Activated CD8-positive, alpha-beta memory T cell treated with anti-CD3 and anti-CD28 coated beads, Interleukin-2, amount 50 U/mL, for 1 hour (primary cell): ENCODE results near the gene TMBIM1.
"Not testable (repeated sequence)": the region's sequence is repeated elsewhere in the genome, so short reads cannot be mapped to it uniquely, and the experiment has no call there.

ENCODE experiments used
- DNase-seq: peaks from one replicate; pipeline ENCODE4 v3.0.0-alpha.2; 2020; ENCODE audit errors: extremely low read depth

The TMBIM1 gene

DNA sequence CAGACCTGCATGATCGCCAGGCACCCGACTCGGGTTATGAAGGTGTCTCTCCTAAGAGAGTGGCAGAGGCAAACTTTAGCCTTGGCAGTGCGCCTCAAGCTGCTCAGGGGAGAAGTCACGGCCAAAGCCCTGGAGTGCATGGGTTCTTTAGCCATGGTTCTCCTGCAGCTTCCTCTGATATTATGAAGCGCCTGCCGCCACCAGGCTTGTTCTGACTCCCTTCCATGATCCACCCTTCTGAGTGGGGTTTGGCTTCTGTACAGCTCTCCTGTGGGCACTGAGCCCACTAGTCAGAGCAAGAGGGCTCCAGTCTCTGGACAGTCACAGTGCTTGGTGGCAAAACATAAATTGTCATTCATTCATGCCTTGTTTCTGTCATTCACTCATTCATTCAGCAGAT, 25.9 kb upstream of the TMBIM1 start:
- no peak for DNase-seq

DNA sequence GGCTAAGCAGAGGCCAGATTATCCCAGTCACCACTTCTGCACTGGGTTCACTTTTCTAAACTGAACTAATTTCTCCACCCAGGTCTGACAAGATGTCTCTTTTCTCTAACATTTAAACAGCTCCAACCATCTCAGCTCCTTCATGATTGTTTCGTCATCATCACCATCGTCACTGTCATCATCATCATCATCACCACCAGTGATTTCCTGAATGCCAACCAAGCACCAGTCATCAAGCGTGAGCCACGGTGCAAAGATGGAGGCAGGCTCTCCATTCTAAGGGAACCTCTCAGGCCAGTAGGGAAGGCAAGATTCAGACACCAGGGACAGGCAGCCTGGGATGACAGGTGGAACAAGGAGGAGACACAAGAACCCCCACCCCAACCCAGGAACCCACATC, 25.5 kb upstream of the TMBIM1 start:
- no peak for DNase-seq

- no peak for DNase-seq
Measured at GRCh38 chr2:218317303-218317630, 25.0 kb upstream of the TMBIM1 start.

- no peak for DNase-seq
Measured at GRCh38 chr2:218315397-218315796, 23.1 kb upstream of the TMBIM1 start.

DNA sequence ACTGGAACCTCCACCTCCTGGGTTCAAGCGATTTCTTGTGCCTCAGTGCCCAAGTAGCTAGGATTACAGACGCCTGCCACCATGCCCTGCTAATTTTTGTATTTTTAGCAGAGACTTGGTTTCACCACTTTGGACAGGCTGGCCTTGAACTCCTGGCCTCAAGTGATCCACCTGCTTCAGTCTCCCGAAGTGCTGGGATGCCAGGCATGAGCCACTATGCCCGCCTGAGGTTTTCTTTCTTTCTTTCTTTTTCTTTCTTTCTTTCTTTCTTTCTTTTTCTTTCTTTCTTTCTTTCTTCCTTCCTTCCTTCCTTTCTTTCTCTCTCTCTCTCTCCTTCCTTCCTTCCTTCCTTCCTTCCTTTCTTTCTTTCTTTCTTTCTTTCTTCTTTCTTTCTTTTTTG, 22.5 kb upstream of the TMBIM1 start:
- DNase-seq, result not testable (repeated sequence)

DNA sequence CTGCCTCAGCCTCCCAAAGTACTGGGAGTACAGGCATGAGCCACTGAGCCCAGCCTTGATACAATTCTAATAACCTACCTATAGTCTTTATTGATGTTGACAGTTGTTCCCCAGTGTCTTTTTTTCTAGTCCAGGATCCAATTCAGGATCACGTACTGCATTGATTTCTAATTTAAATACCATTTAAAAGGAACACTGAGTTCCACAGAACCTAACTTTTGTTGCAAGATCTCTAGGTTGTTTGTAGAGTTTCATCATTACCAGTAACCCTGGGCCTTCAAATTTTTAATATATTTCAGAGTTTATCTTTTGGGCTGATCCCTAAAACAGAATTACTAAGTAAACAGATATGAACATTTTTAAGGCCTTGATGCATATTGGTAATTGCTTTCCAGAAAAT, 21.1 kb upstream of the TMBIM1 start:
- no peak for DNase-seq

- DNase-seq, result no peak
Measured at GRCh38 chr2:218312267-218312756, 20.0 kb upstream of the TMBIM1 start.

DNA sequence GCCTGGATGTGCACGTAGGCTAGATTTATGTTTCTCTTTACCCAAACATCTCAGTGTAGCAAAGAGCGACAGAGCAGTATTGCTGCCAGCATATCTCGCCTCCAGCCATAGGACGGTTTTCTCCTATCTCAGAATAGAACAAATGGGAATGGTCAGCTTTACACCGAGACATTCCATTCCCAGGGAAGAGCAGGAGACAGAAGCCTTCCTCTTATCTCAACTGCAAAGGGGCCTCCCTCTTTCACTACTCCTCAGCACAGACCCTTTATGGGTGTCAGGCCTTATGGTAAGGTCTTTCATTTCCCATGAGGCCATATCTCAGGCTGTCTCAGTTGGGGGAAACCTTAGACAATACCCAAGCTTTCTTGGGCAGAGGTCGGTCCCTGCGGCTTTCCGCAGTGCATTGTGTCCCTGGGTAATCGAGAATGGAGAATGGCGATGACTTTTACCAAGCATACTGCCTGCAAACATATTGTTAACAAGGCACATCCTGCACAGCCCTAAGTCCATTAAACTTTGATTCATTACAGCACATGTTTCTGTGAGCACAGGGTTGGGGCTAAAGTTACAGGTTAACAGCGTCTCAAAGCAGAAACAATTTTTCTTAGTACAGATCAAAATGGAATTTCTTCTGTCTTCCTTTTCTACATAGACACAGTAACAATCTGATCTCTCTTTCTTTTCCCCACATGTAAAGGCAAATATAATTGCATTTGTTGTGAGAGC, 19.4 kb upstream of the TMBIM1 start:
- DNase-seq, result not testable (repeated sequence)

DNA sequence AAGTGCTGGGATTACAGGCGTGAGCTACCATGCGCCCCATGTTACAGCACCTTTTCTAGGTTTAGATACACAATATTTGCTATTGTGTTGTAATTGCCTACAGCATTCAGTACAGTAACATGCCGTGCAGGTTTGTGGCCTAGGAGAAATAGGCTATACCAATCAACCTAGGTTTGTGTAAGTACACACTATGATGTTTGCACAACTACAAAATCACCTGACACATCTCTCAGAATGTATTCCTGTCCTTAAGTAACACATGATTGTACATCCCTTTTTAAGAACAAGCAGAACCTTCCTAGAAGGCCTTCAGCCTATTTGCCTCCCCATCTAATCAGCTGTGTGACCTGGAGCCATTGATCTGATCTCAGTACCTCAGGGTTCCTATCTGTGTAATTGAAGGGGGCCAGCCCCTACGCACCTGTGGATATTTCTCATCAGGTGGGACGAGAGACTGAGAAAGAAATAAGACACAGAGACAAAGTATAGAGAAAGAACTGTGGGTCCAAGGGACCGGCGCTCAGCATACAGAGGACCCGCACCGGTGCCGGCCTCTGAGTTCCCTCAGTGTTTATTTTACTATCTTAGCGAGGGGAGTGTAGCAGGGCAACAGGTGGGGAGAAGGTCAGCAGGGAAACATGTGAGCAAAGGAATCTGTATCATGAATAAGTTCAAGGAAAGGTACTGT, 18.7 kb upstream of the TMBIM1 start:
- DNase-seq, result no peak

DNA sequence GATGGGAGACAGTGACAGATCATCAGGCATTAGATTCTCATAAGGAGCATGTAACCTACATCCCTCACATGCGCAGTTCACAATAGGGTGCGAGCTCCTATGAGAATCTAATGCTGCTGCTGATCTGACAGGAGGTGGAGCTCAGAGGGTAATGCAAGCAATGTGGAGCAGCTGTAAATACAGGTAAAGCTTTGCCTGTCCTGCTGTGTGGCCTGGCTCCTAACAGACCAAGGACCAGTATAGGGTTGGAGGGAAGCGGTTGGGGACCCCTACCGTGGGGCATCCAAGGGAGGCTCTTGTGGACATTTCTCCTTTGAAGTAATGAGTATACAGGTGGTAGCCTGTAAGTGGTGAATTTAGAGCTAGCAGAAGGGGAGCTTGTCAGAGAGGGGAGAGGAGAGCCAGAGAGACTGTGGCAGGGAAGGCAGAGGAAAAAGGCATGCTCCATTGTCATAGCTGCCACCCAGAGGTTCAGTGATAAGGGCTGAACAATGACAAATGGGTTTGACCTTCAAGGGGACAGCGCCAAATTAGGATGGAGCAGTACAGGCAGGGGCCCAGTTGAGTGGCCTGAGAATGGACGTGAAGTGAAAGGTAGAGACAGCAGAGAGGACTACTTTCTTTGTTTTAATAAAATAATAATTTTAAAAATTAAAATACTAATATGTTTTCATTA, 15.2 kb upstream of the TMBIM1 start:
- no peak for DNase-seq

DNA sequence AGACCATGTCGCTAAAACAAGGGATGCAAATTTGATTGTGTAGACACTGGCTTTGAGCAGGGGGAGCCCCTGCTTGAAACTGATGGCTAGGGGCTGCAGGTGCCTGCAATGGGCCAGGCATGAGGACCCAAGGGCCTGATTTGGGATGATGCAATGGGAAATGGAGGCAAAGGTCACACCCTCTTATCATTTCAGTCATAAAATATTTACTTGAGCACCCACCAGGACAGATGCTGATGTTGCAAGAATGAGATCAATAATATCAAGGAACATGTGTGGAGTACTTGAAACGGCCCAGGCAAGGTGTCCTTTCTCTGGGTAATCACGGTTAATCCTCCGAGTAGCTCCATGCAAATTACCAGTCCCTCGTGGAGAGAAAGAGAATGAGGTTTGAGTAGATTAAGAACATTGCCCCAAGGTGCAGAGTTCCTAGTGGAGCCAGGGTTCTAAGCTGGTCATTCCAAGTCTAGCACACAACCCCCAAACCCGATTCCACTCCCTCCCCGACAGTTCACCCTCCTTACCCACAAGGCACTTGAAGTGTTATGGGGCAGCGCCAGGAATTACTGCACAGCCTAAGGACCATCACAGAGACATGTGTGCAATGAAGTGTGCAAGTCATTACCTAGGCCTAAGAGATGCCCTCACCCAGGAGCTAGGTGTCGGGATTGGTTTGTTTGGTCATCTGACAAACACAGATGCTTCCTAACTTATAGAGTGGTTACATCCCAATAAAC, 14.0 kb upstream of the TMBIM1 start:
- DNase-seq, result no peak

GRCh38 chr2:218305383-218305782, 13.1 kb upstream of the TMBIM1 start:
- DNase-seq, result no peak

- DNase-seq, result peak; percentile 80
Measured at GRCh38 chr2:218301176-218301819, 9.0 kb upstream of the TMBIM1 start.

GRCh38 chr2:218300141-218300540, 7.8 kb upstream of the TMBIM1 start:
- DNase-seq, result no peak

DNA sequence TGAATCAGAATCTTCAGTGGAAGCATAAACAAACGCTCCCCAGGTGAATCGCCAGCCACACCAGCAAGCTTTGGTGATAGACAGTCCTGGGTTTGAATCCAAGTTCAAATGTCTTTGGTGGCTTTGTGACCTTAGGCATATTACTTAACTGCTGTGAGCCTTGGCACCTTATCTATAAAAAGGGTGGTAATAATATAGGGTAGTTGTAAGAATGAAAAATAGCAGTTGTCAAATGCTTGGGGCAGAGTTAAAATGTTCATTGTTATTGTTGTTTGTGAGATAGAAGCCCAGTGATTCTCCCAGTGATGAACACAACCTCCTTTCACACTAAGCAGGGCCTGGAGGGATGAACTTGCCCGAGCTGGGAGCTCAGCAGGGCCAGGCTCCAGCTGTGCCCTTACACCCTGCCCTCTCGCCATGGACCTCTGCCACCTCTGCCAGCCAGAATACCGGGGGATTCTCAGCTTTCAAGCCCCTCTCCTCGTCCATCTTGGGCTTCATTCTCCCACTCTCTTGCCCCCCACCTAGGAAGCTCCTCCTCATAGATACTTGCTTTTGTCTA, 6.1 kb upstream of the TMBIM1 start:
- DNase-seq, result no peak

- no peak for DNase-seq
Measured at GRCh38 chr2:218296847-218297246, 4.5 kb upstream of the TMBIM1 start.

- no peak for DNase-seq
Measured at GRCh38 chr2:218296200-218296599, 3.9 kb upstream of the TMBIM1 start.

GRCh38 chr2:218295029-218295428, 2.7 kb upstream of the TMBIM1 start:
- no peak for DNase-seq

- DNase-seq, result no peak
Measured at GRCh38 chr2:218294430-218295022, 2.2 kb upstream of the TMBIM1 start.

GRCh38 chr2:218293715-218294429, 1.6 kb upstream of the TMBIM1 start:
- no peak for DNase-seq
